BJ (cell line): Measurements from ENCODE around the gene PSMB1. TPM values are rescaled to one million over a fixed set of nuclear protein-coding genes. Genes with fewer than 3 reads are reported as not detected.
"Not testable (repeated sequence)": the region's sequence is repeated elsewhere in the genome, so short reads cannot be mapped to it uniquely, and the experiment has no call there.

ENCODE experiments used
- CTCF ChIA-PET: fragments of 350-600 bp; formaldehyde crosslinking; extraction: SDS; loops from one replicate; lab custom pipeline; 2021; ENCODE audit warnings: antibody characterized with exemption, inconsistent platforms; lab: Yijun Ruan, JAX
- POLR2A ChIA-PET: fragments of 300-600 bp; sonication (Branson Sonifier 250); formaldehyde crosslinking; extraction: SDS; loops from one replicate; lab custom pipeline; 2021; ENCODE audit warnings: antibody characterized with exemption; lab: Charles Lee
- DNase-seq: peaks from one replicate; pipeline ENCODE4 v3.0.0-alpha.2; 2011; ENCODE audit warnings: low read depth
- H3K27me3 ChIP-seq: 2 replicates; pipeline ENCODE4 v1.6.0; 2011; ENCODE audit warnings: low read length; ENCODE audit not compliant: control insufficient read depth, insufficient read depth
- H3K36me3 ChIP-seq: 2 replicates; pipeline ENCODE4 v1.5.1; 2011; ENCODE audit warnings: low read length; ENCODE audit not compliant: control insufficient read depth, insufficient read depth
- H3K4me3 ChIP-seq: 2 replicates; pipeline ENCODE4 v1.5.1; 2011; ENCODE audit warnings: low read depth, mild to moderate bottlenecking, control low read depth, low read length
- CTCF ChIP-seq: IDR thresholded peaks from 2 replicates; pipeline ENCODE4 v1.5.1; 2011; ENCODE audit warnings: low read depth, mild to moderate bottlenecking, control low read depth, inconsistent platforms, low read length, moderate library complexity; ENCODE audit not compliant: insufficient read depth
- polyA plus RNA-seq: library from polyadenylated mRNA; depleted of rRNA; stranded (reverse); fragments of >200 nt; gene quantifications from 2 replicates; pipeline ENCODE4 v1.2.3, GENCODE V29; 2011

The PSMB1 gene
- polyA plus RNA-seq, 1 experiment = 344 TPM

- H3K36me3 ChIP-seq, DNase-seq, H3K4me3 ChIP-seq, POLR2A ChIA-PET, H3K27me3 ChIP-seq: not testable (repeated sequence)
- CTCF ChIA-PET = interaction anchor here (0.8 kb wide), 1 partner anchor 10 kb away, joined by 4 read pairs; no protein-coding TSS in a partner anchor
Observed at GRCh38 chr6:170507728-170508127, 45.4 kb downstream of the PSMB1 start.

GRCh38 chr6:170506446-170506845 is 46.7 kb downstream of the PSMB1 start:
- POLR2A ChIA-PET = no interaction called here
- Histone ChIP-seq H3K4me3 (no peak overlapping the region), H3K27me3 (no peaks in the 10 kb centered on the region), H3K36me3 (no peaks in the 10 kb centered on the region)
- no peak for DNase-seq
- CTCF ChIA-PET = interaction anchor here (1.0 kb wide), 1 partner anchor 675 kb away, joined by 4 read pairs; no protein-coding TSS in a partner anchor
- no peak for TF ChIP-seq CTCF

GRCh38 chr6:170505306-170505705 is 47.8 kb downstream of the PSMB1 start:
- DNase-seq = no peak
- CTCF ChIA-PET = no interaction called here
- no peaks in the 10 kb centered on the region for H3K36me3 ChIP-seq
- POLR2A ChIA-PET = no interaction called here
- no peak overlapping the region for H3K4me3 ChIP-seq
- no peaks in the 10 kb centered on the region for H3K27me3 ChIP-seq
- TF ChIP-seq CTCF = no peak

- no peaks in the 10 kb centered on the region for H3K36me3 ChIP-seq
- no peaks in the 10 kb centered on the region; the same call in 1 of the 2 replicates for H3K27me3 ChIP-seq
- POLR2A ChIA-PET = no interaction called here
- no peak overlapping the region for H3K4me3 ChIP-seq
- no peak for TF ChIP-seq CTCF
- DNase-seq = no peak
- CTCF ChIA-PET = no interaction called here
Observed at GRCh38 chr6:170504479-170504878, 48.6 kb downstream of the PSMB1 start.

- no peak for TF ChIP-seq CTCF
- CTCF ChIA-PET = no interaction called here
Observed at GRCh38 chr6:170503414-170503761, 49.7 kb downstream of the PSMB1 start.

GRCh38 chr6:170502733-170503413 is 50.2 kb downstream of the PSMB1 start:
- POLR2A ChIA-PET, CTCF ChIA-PET, H3K27me3 ChIP-seq, H3K4me3 ChIP-seq, H3K36me3 ChIP-seq, DNase-seq: not testable (repeated sequence)

More at GRCh38 chr6:170503414-170503761, 49.7 kb downstream of the PSMB1 start:
- Histone ChIP-seq H3K27me3 (no peaks in the 10 kb centered on the region; the same call in 1 of the 2 replicates), H3K4me3 (no peak overlapping the region), H3K36me3 (no peaks in the 10 kb centered on the region)
- POLR2A ChIA-PET = no interaction called here
- no peak for DNase-seq

- POLR2A ChIA-PET, H3K4me3 ChIP-seq, DNase-seq, H3K36me3 ChIP-seq, CTCF ChIA-PET, H3K27me3 ChIP-seq: not testable (repeated sequence)
Observed at GRCh38 chr6:170502268-170502667, 50.8 kb downstream of the PSMB1 start.
